Lower leg skin (tissue), 4 donors: Measurements from ENCODE around the gene MCMBP. TPM values are rescaled to one million over a fixed set of nuclear protein-coding genes. Genes with fewer than 3 reads are reported as not detected.

ENCODE experiments used
- DNase-seq, 2 donors: peaks; one replicate each; pipeline ENCODE4 v3.0.0-alpha.2; 2019; ENCODE audit warnings: low spot score in 2 of 2
- H3K4me3 ChIP-seq: fragments of 200-600 bp; sonication (generic); 2 replicates; pipeline ENCODE4 v1.5.1; 2017; ENCODE audit warnings: mild to moderate bottlenecking, low read depth; ENCODE audit not compliant: poor library complexity, severe bottlenecking
- POLR2A ChIP-seq, 2 donors: fragments of 450-650 bp; IDR thresholded peaks; one replicate each; pipeline ENCODE4 v1.6.1; 2016 to 2017; ENCODE audit warnings: antibody characterized with exemption in 2 of 2, mild to moderate bottlenecking in 1 of 2, moderate library complexity in 1 of 2
- WGBS, 2 donors: methylation state at CpG; one replicate each; pipeline ENCODE4 v1.1.5; 2018; 5-methylcytosine and 5-hydroxymethylcytosine counted together
- intact Hi-C: fragments of 100-400 bp; cut with DNase I; formaldehyde crosslinking; loops from one replicate; pipeline ENCODE4 v1.15.0; 2023; ENCODE audit warnings: low total_unique reads
- total RNA-seq, 4 donors: library from RNA; depleted of rRNA; stranded (reverse); fragments of >200 nt; gene quantifications; one replicate each; pipeline ENCODE4 v1.1.0, GENCODE V29; 2016
- TF ChIP-seq, protein P1 (sequence below), 3 donors: fragments of 450-650 bp; IDR thresholded peaks; one replicate each; pipeline ENCODE4 v1.5.1; 2016; ENCODE audit warnings: antibody characterized with exemption in 3 of 3, mild to moderate bottlenecking in 3 of 3, moderate library complexity in 2 of 3

MCMBP gene
- total RNA-seq, 4 donors from 2014 or later: 48.6 to 62.5 (median 52.0) TPM

DNA sequence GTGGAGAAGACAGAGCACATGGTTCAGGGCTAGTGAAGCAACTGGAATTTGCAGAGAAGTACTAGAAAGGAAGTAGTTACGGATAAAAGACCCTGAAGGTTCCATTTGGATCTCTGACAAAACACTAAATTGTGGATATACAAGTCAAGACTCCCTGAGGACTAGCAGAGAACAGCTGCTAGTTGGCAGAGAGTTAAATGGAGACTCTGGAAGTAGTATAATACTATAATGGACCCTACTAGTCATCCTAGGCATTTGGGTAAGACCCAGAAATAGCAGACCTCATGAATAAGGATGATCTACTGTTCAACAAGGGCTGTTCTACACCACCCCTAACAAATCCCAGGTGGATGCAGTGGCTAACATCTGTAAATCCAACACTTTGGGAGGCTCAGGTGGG, 19.1 kb downstream of the MCMBP start:
- TF ChIP-seq, protein P1, sequence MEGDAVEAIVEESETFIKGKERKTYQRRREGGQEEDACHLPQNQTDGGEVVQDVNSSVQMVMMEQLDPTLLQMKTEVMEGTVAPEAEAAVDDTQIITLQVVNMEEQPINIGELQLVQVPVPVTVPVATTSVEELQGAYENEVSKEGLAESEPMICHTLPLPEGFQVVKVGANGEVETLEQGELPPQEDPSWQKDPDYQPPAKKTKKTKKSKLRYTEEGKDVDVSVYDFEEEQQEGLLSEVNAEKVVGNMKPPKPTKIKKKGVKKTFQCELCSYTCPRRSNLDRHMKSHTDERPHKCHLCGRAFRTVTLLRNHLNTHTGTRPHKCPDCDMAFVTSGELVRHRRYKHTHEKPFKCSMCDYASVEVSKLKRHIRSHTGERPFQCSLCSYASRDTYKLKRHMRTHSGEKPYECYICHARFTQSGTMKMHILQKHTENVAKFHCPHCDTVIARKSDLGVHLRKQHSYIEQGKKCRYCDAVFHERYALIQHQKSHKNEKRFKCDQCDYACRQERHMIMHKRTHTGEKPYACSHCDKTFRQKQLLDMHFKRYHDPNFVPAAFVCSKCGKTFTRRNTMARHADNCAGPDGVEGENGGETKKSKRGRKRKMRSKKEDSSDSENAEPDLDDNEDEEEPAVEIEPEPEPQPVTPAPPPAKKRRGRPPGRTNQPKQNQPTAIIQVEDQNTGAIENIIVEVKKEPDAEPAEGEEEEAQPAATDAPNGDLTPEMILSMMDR (IDR thresholded peaks at IDR 0.05): no peak
- TF ChIP-seq POLR2A (IDR thresholded peaks at IDR 0.05): no peak
- 82 to 96% methylated on average over 1 of the region's 1 CpG for WGBS, 2 donors
- DNase-seq: no peak
- intact Hi-C loops: no loop called here
- H3K4me3 ChIP-seq: no peak overlapping the region

- no peak for DNase-seq
- 86 to 88% methylated on average over 6 of the region's 6 CpGs for WGBS, 2 donors
- no peak overlapping the region for H3K4me3 ChIP-seq
- TF ChIP-seq, protein P1 (IDR thresholded peaks at IDR 0.05): no peak
- no peak for TF ChIP-seq POLR2A (IDR thresholded peaks at IDR 0.05)
- intact Hi-C loops: no loop called here
These were observed 19.8 kb downstream of the MCMBP start for GRCh38 chr10:119852822-119853221.

- H3K4me3 ChIP-seq: no peak overlapping the region
- TF ChIP-seq, protein P1 (IDR thresholded peaks at IDR 0.05): no peak
- WGBS, 2 donors: 89 to 96% methylated on average over 6 of the region's 6 CpGs
- DNase-seq: no peak
- intact Hi-C loops: no loop called here
These were observed 20.4 kb downstream of the MCMBP start for GRCh38 chr10:119852277-119852676.

- H3K4me3 ChIP-seq: no peak overlapping the region
- DNase-seq: no peak
- intact Hi-C loops: no loop called here
- TF ChIP-seq, protein P1 (IDR thresholded peaks at IDR 0.05): no peak
- no peak for TF ChIP-seq POLR2A (IDR thresholded peaks at IDR 0.05)
- WGBS, 2 donors: 89 to 90% methylated on average over 3 of the region's 3 CpGs
These were observed 22.7 kb downstream of the MCMBP start for GRCh38 chr10:119849944-119850343.

- H3K4me3 ChIP-seq: no peak overlapping the region
- 74 to 79% methylated on average over 6 of the region's 6 CpGs for WGBS, 2 donors
- TF ChIP-seq POLR2A (IDR thresholded peaks at IDR 0.05): no peak
- intact Hi-C loops: no loop called here
- no peak for DNase-seq
These were observed 23.4 kb downstream of the MCMBP start for GRCh38 chr10:119849031-119849789.

DNA sequence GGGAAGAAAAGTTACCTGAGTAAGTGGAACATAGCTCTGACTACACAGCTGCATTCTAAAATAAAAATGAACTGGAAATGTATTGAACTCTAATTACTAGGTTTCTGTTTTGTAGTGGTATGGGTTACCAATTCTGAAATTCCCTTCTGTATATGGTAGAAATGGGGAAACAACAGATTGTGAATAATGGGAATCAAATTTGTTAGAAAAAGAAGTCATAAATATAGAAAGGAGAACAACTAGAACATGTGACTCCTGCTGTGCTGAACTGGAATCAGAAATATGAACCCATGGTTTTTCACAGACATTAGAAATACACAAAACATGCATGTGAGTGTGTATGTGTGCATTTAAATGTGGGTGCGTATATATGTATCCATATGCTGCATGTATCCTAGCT, 27.0 kb downstream of the MCMBP start:
- TF ChIP-seq, protein P1 (IDR thresholded peaks at IDR 0.05): no peak
- TF ChIP-seq POLR2A (IDR thresholded peaks at IDR 0.05): no peak
- DNase-seq: no peak
- H3K4me3 ChIP-seq: no peak overlapping the region
- intact Hi-C loops: no loop called here
- WGBS, 2 donors: 86 to 98% methylated on average over 1 of the region's 1 CpG
